NB4 (cell line): ENCODE data around the gene ADAMTS5.

Experiments
- POLR2A ChIP-seq: IDR thresholded peaks from 2 replicates; pipeline ENCODE4 v1.6.1; 2011; ENCODE audit warnings: mild to moderate bottlenecking; ENCODE audit not compliant: insufficient read length; ENCODE audit errors: extremely low read depth
- TF ChIP-seq, protein P1 (sequence below): IDR thresholded peaks from one replicate; pipeline ENCODE4 v1.5.1; 2012; ENCODE audit warnings: low read depth, low read length

DNA sequence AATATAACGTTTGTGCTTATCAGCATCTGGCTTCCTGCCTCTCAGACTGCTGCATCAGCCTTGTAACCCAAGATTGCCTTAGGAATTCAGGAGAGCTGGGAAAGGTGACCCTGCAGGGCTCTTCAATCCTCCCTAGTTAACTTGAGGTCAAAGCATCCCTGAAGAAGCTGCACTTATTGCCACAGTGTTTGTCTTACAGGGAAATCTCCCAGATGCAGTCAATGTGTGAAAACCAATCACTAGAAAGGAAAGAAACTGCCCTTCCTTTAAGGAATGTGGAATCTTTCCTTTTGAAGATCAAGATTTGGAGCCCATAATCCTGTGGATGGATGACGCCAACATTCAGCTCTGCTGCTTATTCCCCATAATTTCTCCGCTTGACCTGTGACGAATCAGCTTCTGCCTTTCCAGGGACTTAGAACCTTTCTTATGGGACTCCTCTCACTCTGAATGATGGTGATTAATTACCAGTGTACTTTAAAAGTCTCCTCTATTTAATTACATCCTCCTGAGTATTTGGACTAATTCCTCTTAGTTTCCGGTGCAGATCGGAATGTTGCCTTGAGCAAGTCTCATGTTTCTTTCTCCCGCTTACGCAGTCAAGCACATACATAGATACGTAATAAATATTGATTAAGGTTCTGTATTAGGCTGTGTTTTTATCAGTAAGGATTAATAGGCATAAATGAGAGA, 14.4 kb downstream of the ADAMTS5 start:
- TF ChIP-seq, protein P1, sequence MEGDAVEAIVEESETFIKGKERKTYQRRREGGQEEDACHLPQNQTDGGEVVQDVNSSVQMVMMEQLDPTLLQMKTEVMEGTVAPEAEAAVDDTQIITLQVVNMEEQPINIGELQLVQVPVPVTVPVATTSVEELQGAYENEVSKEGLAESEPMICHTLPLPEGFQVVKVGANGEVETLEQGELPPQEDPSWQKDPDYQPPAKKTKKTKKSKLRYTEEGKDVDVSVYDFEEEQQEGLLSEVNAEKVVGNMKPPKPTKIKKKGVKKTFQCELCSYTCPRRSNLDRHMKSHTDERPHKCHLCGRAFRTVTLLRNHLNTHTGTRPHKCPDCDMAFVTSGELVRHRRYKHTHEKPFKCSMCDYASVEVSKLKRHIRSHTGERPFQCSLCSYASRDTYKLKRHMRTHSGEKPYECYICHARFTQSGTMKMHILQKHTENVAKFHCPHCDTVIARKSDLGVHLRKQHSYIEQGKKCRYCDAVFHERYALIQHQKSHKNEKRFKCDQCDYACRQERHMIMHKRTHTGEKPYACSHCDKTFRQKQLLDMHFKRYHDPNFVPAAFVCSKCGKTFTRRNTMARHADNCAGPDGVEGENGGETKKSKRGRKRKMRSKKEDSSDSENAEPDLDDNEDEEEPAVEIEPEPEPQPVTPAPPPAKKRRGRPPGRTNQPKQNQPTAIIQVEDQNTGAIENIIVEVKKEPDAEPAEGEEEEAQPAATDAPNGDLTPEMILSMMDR: no peak
- no peak for TF ChIP-seq POLR2A
